Measurements from ENCODE around the gene PCDHB12.

- TF ChIP-seq CTCF (IDR thresholded peaks at IDR 0.05): peak in 2 of 4 experiments; percentile 13 to 34
- no peak for TF ChIP-seq POLR2AphosphoS5 (IDR thresholded peaks at IDR 0.05)
- TF ChIP-seq POLR2A (IDR thresholded peaks at IDR 0.05): no peak
- no peak for TF ChIP-seq EP300 (IDR thresholded peaks at IDR 0.05)
Observed at GRCh38 chr5:141223112-141223783, 14.7 kb downstream of the PCDHB12 start, which contains the start of gene PCDHB14.

Measured in gastroesophageal sphincter (tissue), 3 donors.